Right lobe of liver (tissue), 6 donors: ENCODE data around the gene PODXL. TPM values are rescaled to one million over a fixed set of nuclear protein-coding genes. Genes with fewer than 3 reads are reported as not detected.

Source experiments
- ATAC-seq, 4 donors: fragments of 200-7000 bp; cut with Tn5 transposase; one replicate each; pipeline ENCODE4 v1.9.1; 2020; ENCODE audit warnings: mild to moderate bottlenecking in 4 of 4, moderate library complexity in 4 of 4
- DNase-seq, 3 donors: peaks; one replicate each; pipeline ENCODE4 v3.0.0-alpha.2; 2020
- H3K27ac ChIP-seq, 3 donors: fragments of 200-600 bp; one replicate each; pipeline ENCODE4 v1.8.0; 2022
- H3K27me3 ChIP-seq, 2 donors: fragments of 200-600 bp; one replicate each; pipeline ENCODE4 v1.8.0; 2022
- H3K36me3 ChIP-seq, 4 donors: fragments of 200-600 bp; sonication (generic) in 1 of 4; one replicate each; pipeline versions ENCODE4 v1.5.1 to v1.8.0; 2017 to 2022; ENCODE audit warnings: control low read depth in 1 of 4
- H3K4me1 ChIP-seq, 4 donors: fragments of 200-600 bp; sonication (generic) in 1 of 4; one replicate each; pipeline versions ENCODE4 v1.5.1 to v1.8.0; 2017 to 2022; ENCODE audit warnings: control low read depth in 1 of 4
- H3K4me3 ChIP-seq, 3 donors: fragments of 200-600 bp; one replicate each; pipeline ENCODE4 v1.8.0; 2022
- H3K9me3 ChIP-seq, 4 donors: fragments of 200-600 bp; sonication (generic) in 1 of 4; one replicate each; pipeline versions ENCODE4 v1.5.1 to v1.8.0; 2017 to 2022; ENCODE audit warnings: control low read depth in 1 of 4
- POLR2A ChIP-seq: fragments of 450-650 bp; IDR thresholded peaks from one replicate; pipeline ENCODE4 v1.6.1; 2017; ENCODE audit warnings: antibody characterized with exemption, mild to moderate bottlenecking
- WGBS: methylation state at CpG from one replicate; pipeline ENCODE4 v1.1.6; 2018; ENCODE audit warnings: low coverage, low lambda C conversion rate; ENCODE audit not compliant: insufficient coverage; ENCODE audit errors: missing lambda C conversion rate; 5-methylcytosine and 5-hydroxymethylcytosine counted together
- intact Hi-C, 2 donors: fragments of 100-400 bp; cut with DNase I; formaldehyde crosslinking; loops; one replicate each; pipeline versions ENCODE4 v1.11.2 to v1.14.1; 2022
- total RNA-seq, 6 experiments: library from RNA; depleted of rRNA in 2 of 6; stranded (reverse); fragments of >200 nt in 2 of 6; fragmentation: NEBNext Ultra II Directional in 3 of 6; extraction: Animal tissue kit (Norgen Biotek cat#: 25700) in 3 of 6; gene quantifications; one replicate each; pipeline versions ENCODE4 v1.1.0 to v1.2.4, GENCODE V29; 2016 to 2023
- TF ChIP-seq, protein P1 (sequence below), 4 donors: fragments of 200-600 bp in 3 of 4; fragments of 450-650 bp in 1 of 4; IDR thresholded peaks; one replicate each; pipeline versions ENCODE4 v1.5.1 to v1.8.0; 2016 to 2022; ENCODE audit warnings: antibody characterized with exemption in 4 of 4, mild to moderate bottlenecking in 2 of 4
- donor health status: DM: no; HTN: yes; CAD: no.
- donor health status: DM: no; HTN: no; CAD: no.
- donor health status: DM: no; HTN: no; CAD: no.
- donor health status: DM: no; HTN: yes; CAD: no.
- donor health status: DM: no; HTN: yes; CAD: no.

Gene PODXL
- total RNA-seq, 6 experiments from 2014 or later: 2.1 to 11.4 (median 3.4) TPM

DNA sequence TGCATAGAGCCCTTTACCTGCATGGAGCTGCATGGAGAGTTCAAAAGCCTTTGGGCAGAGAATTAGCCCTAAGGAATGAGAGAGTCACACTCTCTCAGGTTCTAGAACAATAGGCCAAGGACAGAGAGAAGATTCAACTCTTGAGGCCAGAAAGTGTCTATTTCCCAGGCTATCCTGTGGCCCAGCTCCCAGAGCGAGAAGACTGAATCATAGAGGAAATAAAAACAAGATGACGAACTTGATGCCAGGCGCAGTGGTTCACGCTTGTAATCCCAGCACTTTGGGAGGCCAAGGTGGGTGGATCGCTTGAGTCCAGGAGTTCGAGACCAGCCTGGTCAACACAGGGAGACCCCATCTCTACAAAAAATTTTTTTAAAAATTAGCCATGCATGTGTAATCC, 18.3 kb upstream of the PODXL start:
- Histone ChIP-seq H3K4me1 (no peaks in the 10 kb centered on the region), H3K9me3 (no peaks in the 10 kb centered on the region), H3K27me3 (no peaks in the 10 kb centered on the region), H3K36me3 (no peaks in the 10 kb centered on the region), H3K4me3 (no peak overlapping the region), H3K27ac (no peak overlapping the region)
- TF ChIP-seq, protein P1, sequence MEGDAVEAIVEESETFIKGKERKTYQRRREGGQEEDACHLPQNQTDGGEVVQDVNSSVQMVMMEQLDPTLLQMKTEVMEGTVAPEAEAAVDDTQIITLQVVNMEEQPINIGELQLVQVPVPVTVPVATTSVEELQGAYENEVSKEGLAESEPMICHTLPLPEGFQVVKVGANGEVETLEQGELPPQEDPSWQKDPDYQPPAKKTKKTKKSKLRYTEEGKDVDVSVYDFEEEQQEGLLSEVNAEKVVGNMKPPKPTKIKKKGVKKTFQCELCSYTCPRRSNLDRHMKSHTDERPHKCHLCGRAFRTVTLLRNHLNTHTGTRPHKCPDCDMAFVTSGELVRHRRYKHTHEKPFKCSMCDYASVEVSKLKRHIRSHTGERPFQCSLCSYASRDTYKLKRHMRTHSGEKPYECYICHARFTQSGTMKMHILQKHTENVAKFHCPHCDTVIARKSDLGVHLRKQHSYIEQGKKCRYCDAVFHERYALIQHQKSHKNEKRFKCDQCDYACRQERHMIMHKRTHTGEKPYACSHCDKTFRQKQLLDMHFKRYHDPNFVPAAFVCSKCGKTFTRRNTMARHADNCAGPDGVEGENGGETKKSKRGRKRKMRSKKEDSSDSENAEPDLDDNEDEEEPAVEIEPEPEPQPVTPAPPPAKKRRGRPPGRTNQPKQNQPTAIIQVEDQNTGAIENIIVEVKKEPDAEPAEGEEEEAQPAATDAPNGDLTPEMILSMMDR (IDR thresholded peaks at IDR 0.05): no peak
- no peak for TF ChIP-seq POLR2A
- intact Hi-C loops: no loop called here
- ATAC-seq (no peak), DNase-seq (no peak)
- WGBS: 97% methylated on average over 4 of the region's 6 CpGs

DNA sequence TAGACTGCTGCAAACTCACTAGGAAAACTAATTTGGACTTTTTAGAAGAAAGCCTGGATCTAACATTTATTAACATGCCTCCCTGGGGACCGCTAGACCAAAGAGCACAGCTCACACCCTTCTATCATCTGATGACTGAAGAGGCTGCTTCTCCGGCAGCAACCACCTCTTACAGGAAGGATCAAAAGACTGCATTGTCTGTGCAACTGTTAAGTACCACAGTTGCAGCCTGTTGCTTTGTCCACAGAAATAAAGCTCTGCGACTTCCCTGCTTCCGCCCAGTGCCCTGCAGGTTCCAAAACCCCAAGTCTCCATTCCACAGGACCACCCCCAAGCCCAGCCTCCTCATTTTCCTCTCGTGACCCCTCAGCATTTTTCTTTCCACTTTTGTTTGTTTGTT, 14.0 kb upstream of the PODXL start:
- Histone ChIP-seq H3K36me3 (no peaks in the 10 kb centered on the region), H3K4me1 (no peaks in the 10 kb centered on the region), H3K4me3 (no peak overlapping the region), H3K27me3 (no peaks in the 10 kb centered on the region), H3K27ac (no peak overlapping the region), H3K9me3 (no peaks in the 10 kb centered on the region)
- no peak for TF ChIP-seq POLR2A
- TF ChIP-seq, protein P1 (IDR thresholded peaks at IDR 0.05): no peak
- ATAC-seq (no peak), DNase-seq (no peak)
- intact Hi-C loops: no loop called here
- 67% methylated on average over 3 of the region's 5 CpGs for whole genome bisulfite sequencing

DNA sequence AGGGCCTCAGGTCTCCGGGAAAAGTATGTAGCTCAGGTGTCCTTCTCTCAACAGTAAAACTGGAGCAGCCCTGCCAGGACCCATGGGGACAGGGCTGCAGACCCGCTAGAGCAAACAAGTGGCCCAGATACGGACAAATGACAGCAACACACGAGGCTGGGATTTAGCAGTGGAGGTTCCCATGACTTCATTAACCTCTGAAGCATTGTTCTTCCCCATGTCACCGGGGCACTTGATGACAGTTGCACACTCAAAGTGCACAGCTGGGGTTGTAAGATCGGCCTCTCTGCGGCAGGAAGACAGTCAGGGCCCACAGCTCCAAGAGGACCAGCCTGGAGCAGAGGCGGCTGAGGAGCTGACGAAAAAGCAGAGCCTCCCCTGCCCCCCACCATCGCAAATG, 12.5 kb upstream of the PODXL start:
- no peak for ATAC-seq
- Histone ChIP-seq H3K4me3 (no peak overlapping the region), H3K9me3 (no peaks in the 10 kb centered on the region), H3K4me1 (no peaks in the 10 kb centered on the region), H3K36me3 (no peaks in the 10 kb centered on the region), H3K27me3 (no peaks in the 10 kb centered on the region), H3K27ac (no peak overlapping the region)
- WGBS: 53% methylated on average over 8 of the region's 10 CpGs
- intact Hi-C loops: no loop called here
- DNase-seq: no peak
- TF ChIP-seq POLR2A: no peak
- TF ChIP-seq, protein P1 (IDR thresholded peaks at IDR 0.05): no peak

DNA sequence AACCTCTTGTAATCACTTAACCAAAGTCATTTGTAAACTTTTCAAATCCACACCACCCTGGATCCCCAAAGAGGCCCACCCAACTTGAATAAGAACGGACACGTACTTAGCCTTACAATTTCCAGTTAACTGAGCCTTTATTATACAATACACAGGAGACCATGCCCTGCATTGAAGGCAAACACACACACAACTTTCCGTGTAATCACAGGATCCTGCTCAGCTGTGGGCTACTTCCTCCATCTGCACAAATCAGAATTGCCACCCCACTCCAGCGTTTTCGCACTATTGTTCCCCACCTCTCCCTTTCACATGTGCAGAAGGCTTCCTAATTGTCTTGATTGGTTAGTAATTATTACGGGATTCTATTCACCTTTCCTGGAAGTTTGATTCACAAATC, 12.1 kb upstream of the PODXL start:
- TF ChIP-seq, protein P1 (IDR thresholded peaks at IDR 0.05): no peak
- no peak for TF ChIP-seq POLR2A
- Histone ChIP-seq H3K4me3 (no peak overlapping the region), H3K27ac (no peak overlapping the region), H3K27me3 (no peaks in the 10 kb centered on the region), H3K4me1 (no peaks in the 10 kb centered on the region), H3K36me3 (no peaks in the 10 kb centered on the region), H3K9me3 (no peaks in the 10 kb centered on the region)
- WGBS: 71% methylated on average over 6 of the region's 6 CpGs
- no peak for ATAC-seq
- no peak for DNase-seq
- intact Hi-C loops: no loop called here

DNA sequence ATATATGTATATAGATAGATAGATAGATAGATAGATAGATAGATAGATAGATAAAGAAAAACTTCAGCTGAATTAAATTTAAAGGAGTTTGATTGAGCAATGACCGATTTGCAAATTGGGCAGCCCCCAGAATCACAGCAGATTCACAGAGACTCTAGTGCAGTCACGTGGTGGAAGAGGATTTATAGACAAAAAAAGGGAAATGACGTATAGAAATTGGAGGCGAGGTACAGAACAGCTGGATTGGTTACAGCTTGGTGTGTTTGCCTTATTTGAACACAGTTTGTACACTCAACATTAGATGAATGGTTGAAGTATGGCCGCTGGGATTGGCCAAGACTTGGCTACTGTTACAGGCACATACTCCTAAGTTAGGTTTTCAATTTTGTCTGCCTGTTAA, 8.2 kb upstream of the PODXL start:
- Histone ChIP-seq H3K27ac (no peak overlapping the region), H3K4me3 (no peak overlapping the region), H3K4me1 (no peaks in the 10 kb centered on the region), H3K9me3 (no peaks in the 10 kb centered on the region), H3K27me3 (no peaks in the 10 kb centered on the region), H3K36me3 (no peaks in the 10 kb centered on the region)
- DNase-seq: no peak
- ATAC-seq: no peak
- TF ChIP-seq, protein P1 (IDR thresholded peaks at IDR 0.05): no peak
- 54% methylated on average over 4 of the region's 5 CpGs for WGBS
- intact Hi-C loops: no loop called here
